ENCODE measurements around the gene TCN1.
"Not testable (repeated sequence)": the region's sequence is repeated elsewhere in the genome, so short reads cannot be mapped to it uniquely, and the experiment has no call there.

Gene TCN1, protein sequence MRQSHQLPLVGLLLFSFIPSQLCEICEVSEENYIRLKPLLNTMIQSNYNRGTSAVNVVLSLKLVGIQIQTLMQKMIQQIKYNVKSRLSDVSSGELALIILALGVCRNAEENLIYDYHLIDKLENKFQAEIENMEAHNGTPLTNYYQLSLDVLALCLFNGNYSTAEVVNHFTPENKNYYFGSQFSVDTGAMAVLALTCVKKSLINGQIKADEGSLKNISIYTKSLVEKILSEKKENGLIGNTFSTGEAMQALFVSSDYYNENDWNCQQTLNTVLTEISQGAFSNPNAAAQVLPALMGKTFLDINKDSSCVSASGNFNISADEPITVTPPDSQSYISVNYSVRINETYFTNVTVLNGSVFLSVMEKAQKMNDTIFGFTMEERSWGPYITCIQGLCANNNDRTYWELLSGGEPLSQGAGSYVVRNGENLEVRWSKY

DNA sequence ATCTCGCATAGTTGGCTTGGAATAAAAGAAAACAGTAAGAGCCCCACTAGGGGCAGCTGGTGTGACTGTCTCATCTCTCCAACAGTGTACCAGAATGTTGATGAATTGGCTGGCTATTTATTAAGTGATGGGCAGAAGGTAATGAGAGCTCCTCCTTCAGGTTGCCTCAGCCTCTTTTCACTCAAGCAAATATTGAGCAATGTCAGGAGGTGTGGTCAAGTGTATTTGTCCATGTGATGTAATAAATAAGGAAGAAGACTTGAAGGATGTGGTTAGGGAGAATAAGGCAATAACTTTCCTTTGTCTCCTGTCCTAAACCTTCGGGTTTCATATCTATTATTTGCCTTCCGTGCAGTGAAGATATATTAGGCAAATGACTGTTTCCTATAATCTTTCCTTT, at the start of gene TCN1:
Gene TCN1 (minus strand): TSS at position 91 of the 400 bp plus-strand sequence. CDS start 17 bp downstream, at position 74.
- DNase-seq (ENCODE audit: low spot score) (peak; percentile 14), FAIRE-seq (no peak)

GRCh38 chr11:59903569-59903968, 37.3 kb upstream of the TCN1 start:
- not testable (repeated sequence) for FAIRE-seq; DNase-seq (ENCODE audit: low spot score)

DNA sequence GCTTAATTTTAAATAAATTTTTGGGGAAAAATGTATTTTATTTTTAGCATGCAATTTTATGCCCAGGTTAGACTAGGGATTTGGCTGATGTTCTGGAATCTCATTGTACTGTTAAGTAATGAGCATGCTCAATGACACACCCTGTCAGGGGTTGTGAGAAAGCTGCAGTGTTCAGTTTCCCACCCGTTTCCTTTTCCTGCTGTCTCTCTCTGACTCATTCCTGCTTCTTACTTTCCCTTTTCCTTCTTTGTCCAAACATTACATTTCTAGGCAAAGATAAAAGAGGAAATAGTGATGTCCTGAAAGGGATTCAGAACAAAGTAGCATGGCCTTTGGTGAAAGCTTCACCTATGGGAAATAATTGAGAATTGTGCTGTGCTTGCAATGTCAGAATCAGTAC, 35.0 kb upstream of the TCN1 start:
- peak; percentile 16 for DNase-seq (ENCODE audit: low spot score)
- FAIRE-seq: no peak

- DNase-seq (ENCODE audit: low spot score) (no peak), FAIRE-seq (no peak)
Measured at GRCh38 chr11:59900366-59901126, 34.3 kb upstream of the TCN1 start.

GRCh38 chr11:59899532-59899931, 33.2 kb upstream of the TCN1 start:
- FAIRE-seq: peak; percentile 17
- DNase-seq (ENCODE audit: low spot score): no peak

DNA sequence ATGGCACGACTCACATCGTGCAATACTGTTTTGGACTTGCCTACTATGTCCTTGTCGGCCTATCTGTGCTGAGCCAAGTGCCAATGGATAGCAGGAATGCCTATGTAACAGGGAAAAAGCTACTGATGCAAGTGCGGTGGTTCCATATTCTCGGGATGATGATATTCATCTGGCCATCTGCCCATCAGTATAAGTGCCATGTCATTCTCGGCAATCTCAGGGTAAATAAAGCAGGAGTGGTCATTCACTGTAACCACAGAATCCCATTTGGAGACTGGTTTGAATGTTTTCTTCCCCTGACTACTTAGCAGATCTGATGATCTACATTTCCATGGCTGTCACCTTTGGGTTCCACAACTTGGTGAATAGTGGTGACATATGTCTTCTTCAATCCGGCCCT, 32.4 kb upstream of the TCN1 start:
- FAIRE-seq: no peak
- DNase-seq (ENCODE audit: low spot score): no peak

- no peak for DNase-seq (ENCODE audit: low spot score)
- no peak for FAIRE-seq
Measured at GRCh38 chr11:59898046-59898445, 31.8 kb upstream of the TCN1 start.

GRCh38 chr11:59894616-59895015, 28.3 kb upstream of the TCN1 start:
- DNase-seq (ENCODE audit: low spot score) (no peak), FAIRE-seq (no peak)

DNA sequence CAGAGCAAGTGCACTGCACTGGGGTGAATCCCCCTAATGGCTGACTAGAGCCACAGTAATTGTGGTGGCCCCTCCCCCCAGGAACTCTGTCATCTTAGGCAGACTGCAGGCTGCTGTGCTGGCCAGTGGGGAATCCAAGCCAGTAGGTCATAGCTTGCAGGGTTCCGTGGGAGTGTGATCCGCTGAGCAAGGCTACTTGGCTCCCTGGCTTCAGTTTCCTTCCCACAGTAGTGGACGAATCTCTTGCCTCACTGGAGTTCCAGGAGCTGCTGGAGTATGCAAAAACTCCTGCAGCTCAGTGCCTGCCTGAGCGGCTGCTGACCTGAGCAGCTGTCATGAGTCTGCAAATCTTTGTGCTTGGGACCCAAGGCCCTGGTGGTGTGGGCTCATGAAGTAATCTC, 25.5 kb upstream of the TCN1 start:
- DNase-seq (ENCODE audit: low spot score): no peak
- no peak for FAIRE-seq

- not testable (repeated sequence) for FAIRE-seq; DNase-seq (ENCODE audit: low spot score)
Measured at GRCh38 chr11:59887156-59887555, 20.9 kb upstream of the TCN1 start.

- no peak for FAIRE-seq
- DNase-seq (ENCODE audit: low spot score): no peak
Measured at GRCh38 chr11:59883597-59883996, 17.3 kb upstream of the TCN1 start.

- FAIRE-seq: no peak
- no peak for DNase-seq (ENCODE audit: low spot score)
Measured at GRCh38 chr11:59879567-59879966, 13.3 kb upstream of the TCN1 start.

- DNase-seq (ENCODE audit: low spot score) (no peak), FAIRE-seq (no peak)
Measured at GRCh38 chr11:59878575-59878974, 12.3 kb upstream of the TCN1 start, which contains the start of gene OOSP3. Gene OOSP3, plus strand, starts transcription at chr11:59878782. Its CDS starts 27 bp downstream, at chr11:59878809.

- FAIRE-seq: no peak
- DNase-seq (ENCODE audit: low spot score): no peak
Measured at GRCh38 chr11:59877784-59878183, 11.5 kb upstream of the TCN1 start.

GRCh38 chr11:59877325-59877724, 11.0 kb upstream of the TCN1 start:
- DNase-seq (ENCODE audit: low spot score): no peak
- no peak for FAIRE-seq

DNA sequence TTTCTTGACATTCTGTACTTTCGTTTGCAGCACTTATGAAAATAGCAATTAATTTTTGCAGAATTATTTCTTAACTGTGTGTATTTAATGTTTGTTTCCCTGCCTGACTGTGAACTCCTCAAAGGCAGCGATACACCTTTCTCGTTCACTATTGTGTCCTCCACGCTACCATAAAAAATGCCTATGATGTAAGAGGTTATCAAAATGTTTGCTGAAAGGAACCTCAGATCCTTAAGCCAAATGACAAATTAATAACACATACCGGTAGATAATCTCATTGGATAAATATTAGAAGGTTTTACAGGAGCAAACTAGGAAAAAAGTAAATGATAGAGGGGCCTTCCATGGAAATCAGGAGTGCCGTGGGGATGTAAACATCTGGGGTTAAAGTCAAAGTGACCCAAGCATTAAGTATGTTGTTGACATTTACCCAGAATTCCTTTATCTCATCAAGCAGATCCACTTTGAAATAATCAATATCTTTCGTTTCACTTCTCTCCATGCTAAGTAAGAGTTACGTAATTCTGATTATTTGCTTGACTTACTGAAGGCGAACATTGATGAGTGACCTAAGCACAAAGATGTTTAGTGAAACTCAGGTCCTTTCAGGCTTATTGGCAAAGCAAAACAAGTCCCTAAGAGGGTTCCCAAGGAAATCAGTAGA, 9.7 kb upstream of the TCN1 start:
- no peak for FAIRE-seq
- DNase-seq (ENCODE audit: low spot score): no peak

DNA sequence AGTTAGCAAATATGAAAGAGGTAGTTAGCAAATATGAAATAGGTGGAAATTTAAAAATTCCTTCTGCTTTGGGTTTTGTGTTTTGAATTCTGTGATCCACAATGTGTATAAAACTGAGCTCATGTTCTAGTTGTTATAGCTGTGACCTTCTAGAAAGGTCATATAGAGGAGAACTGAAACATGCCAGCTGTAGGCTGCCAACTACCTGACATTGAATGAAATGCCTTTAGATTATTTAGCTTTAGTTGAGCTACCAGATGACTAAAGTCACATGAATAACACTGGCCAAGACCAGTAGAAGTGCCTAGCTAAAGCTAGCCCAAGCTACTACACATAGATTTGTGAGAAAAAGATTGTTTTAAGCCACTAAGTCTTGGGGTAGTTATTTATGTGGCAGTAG, 5.8 kb upstream of the TCN1 start:
- DNase-seq (ENCODE audit: low spot score) (no peak), FAIRE-seq (no peak)

DNA sequence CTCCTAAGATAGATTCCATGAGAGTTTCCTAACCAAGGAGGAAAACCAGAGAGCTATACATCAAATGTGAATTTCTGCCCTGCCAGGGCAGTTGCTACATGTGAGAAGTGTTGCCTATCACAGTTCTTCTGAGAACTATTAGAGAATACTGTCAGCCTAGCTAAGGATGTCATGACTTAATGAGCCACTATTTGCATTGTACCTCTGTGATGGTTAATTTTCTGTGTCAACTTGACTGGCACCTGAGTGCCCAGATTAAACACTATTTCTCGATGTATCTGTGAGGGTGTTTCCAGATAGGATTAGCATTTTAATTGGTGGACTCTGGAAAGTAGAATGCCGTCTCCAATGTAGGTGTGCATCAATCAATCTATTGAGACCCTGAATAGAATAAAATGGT, 1.7 kb upstream of the TCN1 start:
- DNase-seq (ENCODE audit: low spot score) (no peak), FAIRE-seq (no peak)

GRCh38 chr11:59866836-59867235, 549 bp upstream of the TCN1 start:
- FAIRE-seq (no peak), DNase-seq (ENCODE audit: low spot score) (no peak)

DNA sequence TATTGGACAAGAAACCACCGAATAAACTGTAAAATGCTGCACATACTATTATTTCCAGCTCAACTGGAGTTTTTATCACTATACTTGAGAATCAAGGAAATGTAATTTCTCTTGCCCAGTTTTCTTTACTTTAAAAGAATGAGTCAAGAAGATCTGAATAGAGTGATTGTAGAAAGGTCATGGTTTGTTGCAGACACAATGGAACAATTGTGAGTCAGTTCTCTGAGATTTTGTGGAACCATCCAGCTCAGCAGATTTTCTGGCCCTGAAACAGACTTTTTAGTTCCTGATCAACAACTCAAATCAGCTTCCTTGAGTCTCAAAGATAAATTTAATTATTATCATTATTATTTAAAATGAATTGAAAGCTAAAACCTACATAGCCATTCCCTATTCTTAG, 1.3 kb downstream of the TCN1 start:
- FAIRE-seq (no peak), DNase-seq (ENCODE audit: low spot score) (peak; percentile 47)

DNA sequence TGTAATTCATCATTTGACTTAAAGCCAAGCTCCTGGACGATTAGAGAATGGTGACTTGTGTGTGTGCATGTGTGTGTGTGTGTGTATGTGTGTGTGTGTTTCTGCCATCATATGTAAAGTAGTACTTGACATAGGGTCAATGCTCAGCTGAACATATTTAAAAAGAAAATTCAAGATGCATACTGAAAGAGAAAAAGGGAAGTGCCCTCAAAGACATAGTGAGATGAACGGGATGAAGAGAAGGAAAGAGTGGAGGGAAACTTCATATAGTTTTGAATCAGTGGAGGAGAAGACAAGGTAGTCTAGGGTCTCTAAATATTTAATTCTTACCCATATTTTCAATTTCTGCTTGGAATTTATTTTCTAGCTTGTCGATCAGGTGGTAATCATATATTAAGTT, 4.0 kb downstream of the TCN1 start:
- DNase-seq (ENCODE audit: low spot score): no peak
- FAIRE-seq: no peak

GRCh38 chr11:59859673-59860072, 6.6 kb downstream of the TCN1 start:
- no peak for FAIRE-seq
- DNase-seq (ENCODE audit: low spot score): no peak
